GM12878 (cell line): Measurements from ENCODE around the gene DAPK2. TPM values are rescaled to one million over a fixed set of nuclear protein-coding genes. Genes with fewer than 3 reads are reported as not detected.

Experiments
- ATAC-seq: fragments of 200-7000 bp; cut with Tn5 transposase; 3 replicates; pipeline ENCODE4 v1.9.1; 2020; ENCODE audit warnings: mild to moderate bottlenecking, moderate library complexity
- BruUV-seq: library from RNA; stranded (reverse); fragments of 400-500 nt; replicated peaks from 2 replicates; lab custom pipeline; 2021; lab: Mats Ljungman, UMichigan
- CTCF ChIA-PET: fragments of 300-600 bp; sonication (Branson Sonifier 250); formaldehyde crosslinking; extraction: SDS; loops from one replicate; lab custom pipeline; 2021; ENCODE audit warnings: inconsistent platforms; lab: Yijun Ruan, JAX
- POLR2A ChIA-PET: fragments of 350-600 bp; formaldehyde crosslinking; extraction: SDS; loops from one replicate; lab custom pipeline; 2021; ENCODE audit warnings: inconsistent platforms; lab: Charles Lee
- RAD21 ChIA-PET: fragments of 300-600 bp; sonication (Branson Sonifier 250); formaldehyde crosslinking; loops from one replicate; lab custom pipeline; 2023; ENCODE audit warnings: antibody characterized with exemption; ENCODE audit not compliant: unreplicated experiment; lab: Charles Lee
- SMC1A ChIA-PET: fragments of 300-600 bp; sonication (Branson Sonifier 250); formaldehyde crosslinking; loops from one replicate; lab custom pipeline; 2023; ENCODE audit not compliant: unreplicated experiment, uncharacterized antibody; lab: Charles Lee
- DNase-seq: peaks from one replicate; pipeline ENCODE4 v3.0.0-alpha.2; 2011; ENCODE audit warnings: low read depth, low spot score
- FAIRE-seq: peaks from 3 replicates; lab custom pipeline; 2011; peaks lifted over from hg19 to GRCh38; lab: Jason Lieb, UNC
- H2AFZ ChIP-seq: 2 replicates; pipeline ENCODE4 v1.6.0; 2011; ENCODE audit warnings: low read depth, low read length, control low read depth; ENCODE audit not compliant: control insufficient read depth
- H3K27ac ChIP-seq: 2 replicates; pipeline ENCODE4 v1.5.1; 2011; ENCODE audit warnings: control low read depth; ENCODE audit not compliant: control insufficient read depth, insufficient read depth
- H3K27me3 ChIP-seq, 2 experiments: replicated peaks in 1 of 2; 2 replicates each; pipeline versions ENCODE4 v1.6.0 to v1.6.1; 2011; ENCODE audit warnings: low read length in 1 of 2; ENCODE audit not compliant: control insufficient read depth in 2 of 2, insufficient read depth in 2 of 2
- H3K36me3 ChIP-seq, 2 experiments: 2 replicates each; pipeline ENCODE4 v1.5.1; 2011; ENCODE audit warnings: low read length in 1 of 2; ENCODE audit not compliant: control insufficient read depth in 2 of 2, insufficient read depth in 2 of 2
- H3K4me1 ChIP-seq: 2 replicates; pipeline ENCODE4 v1.6.1; 2011; ENCODE audit warnings: mild to moderate bottlenecking, low read length, moderate library complexity, mixed read lengths; ENCODE audit not compliant: control insufficient read depth, insufficient read depth
- H3K4me2 ChIP-seq: 2 replicates; pipeline ENCODE4 v1.6.0; 2011; ENCODE audit warnings: control low read depth; ENCODE audit not compliant: control insufficient read depth, insufficient read depth
- H3K4me3 ChIP-seq: fragments of 200-600 bp; sonication (generic); 2 replicates; pipeline ENCODE4 v1.5.1; 2016
- H3K79me2 ChIP-seq: 2 replicates; pipeline ENCODE4 v1.6.0; 2011; ENCODE audit warnings: low read length; ENCODE audit not compliant: control insufficient read depth, insufficient read depth
- H3K9ac ChIP-seq: 2 replicates; pipeline ENCODE4 v1.8.0; 2011; ENCODE audit warnings: low read length, control low read depth, mixed read lengths; ENCODE audit not compliant: control insufficient read depth, insufficient read depth
- H3K9me3 ChIP-seq: replicated peaks from 3 replicates; pipeline ENCODE4 v1.5.1; 2011; ENCODE audit warnings: mild to moderate bottlenecking, low read length; ENCODE audit not compliant: control insufficient read depth, insufficient read depth
- H4K20me1 ChIP-seq: 2 replicates; pipeline ENCODE4 v1.6.0; 2011; ENCODE audit not compliant: control insufficient read depth, insufficient read depth
- BHLHE40 ChIP-seq, 2 experiments: fragments of 450-650 bp in 1 of 2; IDR thresholded peaks; 2 replicates each; pipeline ENCODE4 v1.6.1; 2011 to 2017; ENCODE audit warnings: low read depth in 2 of 2, borderline replicate concordance in 1 of 2, improper control_type of control experiment in 1 of 2, low read length in 1 of 2, mild to moderate bottlenecking in 1 of 2
- IKZF2 ChIP-seq, 2 experiments: fragments of 450-650 bp; IDR thresholded peaks; 2 replicates each; pipeline ENCODE4 v1.6.1; 2017; ENCODE audit warnings: mild to moderate bottlenecking in 2 of 2, moderate library complexity in 2 of 2
- MYB ChIP-seq: fragments of 150-350 bp; IDR thresholded peaks from 2 replicates; pipeline ENCODE4 v1.6.1; 2014; ENCODE audit warnings: mild to moderate bottlenecking, low read depth, low read length, borderline replicate concordance
- PKNOX1 ChIP-seq: fragments of 450-650 bp; IDR thresholded peaks from 2 replicates; pipeline ENCODE4 v1.6.1; 2016; ENCODE audit warnings: mild to moderate bottlenecking
- RCOR1 ChIP-seq: conservative IDR thresholded peaks from 2 replicates; pipeline ENCODE4 v1.6.1; 2012; ENCODE audit warnings: low read depth, low read length, improper control_type of control experiment
- SKIL ChIP-seq: fragments of 450-650 bp; IDR thresholded peaks from 2 replicates; pipeline ENCODE4 v1.6.1; 2017; ENCODE audit warnings: mild to moderate bottlenecking, low read depth, inconsistent platforms; ENCODE audit not compliant: poor library complexity, severe bottlenecking
- SMAD1 ChIP-seq: fragments of 450-650 bp; IDR thresholded peaks from 2 replicates; pipeline ENCODE4 v1.6.1; 2018; ENCODE audit warnings: mild to moderate bottlenecking, low read depth; ENCODE audit not compliant: partially characterized antibody
- SMC3 ChIP-seq: IDR thresholded peaks from 2 replicates; pipeline ENCODE4 v1.6.1; 2011; ENCODE audit warnings: low read length, improper control_type of control experiment, borderline replicate concordance
- ZNF274 ChIP-seq: IDR thresholded peaks from one replicate; pipeline ENCODE4 v1.8.0; 2011; ENCODE audit not compliant: insufficient read length, insufficient read depth
- ZNF384 ChIP-seq: IDR thresholded peaks from 2 replicates; pipeline ENCODE4 v1.6.1; 2012; ENCODE audit warnings: low read depth, mild to moderate bottlenecking, low read length, improper control_type of control experiment, borderline replicate concordance
- ZNF622 ChIP-seq: fragments of 450-650 bp; IDR thresholded peaks from 2 replicates; pipeline ENCODE4 v1.6.1; 2017; ENCODE audit warnings: mild to moderate bottlenecking, inconsistent platforms
- ZSCAN29 ChIP-seq: fragments of 450-650 bp; IDR thresholded peaks from 2 replicates; pipeline ENCODE4 v1.6.1; 2017; ENCODE audit warnings: mild to moderate bottlenecking, moderate library complexity
- WGBS: methylation state at CpG from one replicate; pipeline ENCODE4 v1.1.6; 2016; ENCODE audit warnings: low lambda C conversion rate; ENCODE audit not compliant: insufficient replicate concordance, insufficient coverage; ENCODE audit errors: missing lambda C conversion rate; 5-methylcytosine and 5-hydroxymethylcytosine counted together
- in situ Hi-C: fragments of 300-500 bp; cut with MboI; formaldehyde crosslinking; loops from 9 replicates; pipeline ENCODE4 v1.14.3; 2018; ENCODE audit warnings: mixed read lengths
- intact Hi-C: fragments of 100-400 bp; cut with micrococcal nuclease; formaldehyde crosslinking; loops from one replicate; pipeline ENCODE4 v1.14.2; 2022; ENCODE audit not compliant: unreplicated experiment
- polyA plus RNA-seq, 11 experiments: library from polyadenylated mRNA; depleted of rRNA in 4 of 11; unstranded in 6 of 11; stranded (reverse) in 5 of 11; fragments of >200 nt; fragmentation: Nextera tagmentation in 4 of 11; fragmentation: Illumina TruSeq in 1 of 11; extraction: Ambion mirVana in 4 of 11; extraction: Trizol in 1 of 11; gene quantifications; 1 replicate in 1 of 11; 2 replicates in 10 of 11; pipeline versions ENCODE4 v1.2.1 to v1.2.3, GENCODE V29; 2011 to 2016; ENCODE audit warnings: inconsistent platforms in 2 of 11, missing spikeins in 2 of 11, low read depth in 1 of 11
- total RNA-seq, 4 experiments: library from RNA; depleted of rRNA in 3 of 4; stranded (reverse); fragments of >200 nt in 3 of 4; fragmentation: Illumina TruSeq in 1 of 4; extraction: Trizol in 1 of 4; gene quantifications; 2 replicates each; pipeline versions ENCODE4 v1.2.1 to v1.2.3, GENCODE V29; 2013 to 2021
- TF ChIP-seq, protein P1 (sequence below): IDR thresholded peaks from 2 replicates; pipeline ENCODE4 v1.6.1; 2012; ENCODE audit warnings: low read depth, low read length, improper control_type of control experiment
- TF ChIP-seq, protein P2 (sequence below): fragments of 450-650 bp; IDR thresholded peaks from 2 replicates; pipeline ENCODE4 v1.6.1; 2017; ENCODE audit warnings: antibody characterized with exemption, mild to moderate bottlenecking, moderate library complexity

Gene DAPK2
- total and polyA plus RNA-seq, 10 of the 15 experiments (the other 5 are each of a cell fraction or from before 2014, with no cell fraction given) = 0.69 to 8.4 (median 4.1) TPM

- Histone ChIP-seq H2AFZ (no peak overlapping the region), H3K4me1 (peaks cover 45% of the 10 kb centered on the region), H3K27ac (no peak overlapping the region), H3K9ac (no peak overlapping the region), H3K4me3 (no peak overlapping the region), H3K36me3 (0 out of 4 replicates have a peak, but pooled peaks cover 0 to 2% of the 10 kb centered on the region in 2 experiments), H3K27me3 (no peaks in the 10 kb centered on the region), H3K4me2 (no peak overlapping the region), H4K20me1 (no peaks in the 10 kb centered on the region), H3K9me3 (no peaks in the 10 kb centered on the region), H3K79me2 (no peaks in the 10 kb centered on the region; the same call in 1 of the 2 replicates)
- in situ Hi-C loops (no loop called here), intact Hi-C loops (no loop called here)
- no peak for ATAC-seq
- ChIA-PET CTCF (interaction anchor here (1.2 kb wide), 1 partner anchor 14 kb away, joined by 4 read pairs; no protein-coding TSS in a partner anchor), RAD21 (no interaction called here), SMC1A (interaction anchor here (0.7 to 1.5 kb wide), 5 partner anchors 8 to 170 kb away, joined by 3 to 4 read pairs (median 3); no protein-coding TSS in a partner anchor), POLR2A (interaction anchor here (0.5 kb wide), 1 partner anchor 350 kb away, joined by 3 read pairs; no protein-coding TSS in a partner anchor)
- DNase-seq = no peak
- BruUV-seq = no TSS peak
- 98% methylated on average over 4 of the region's 4 CpGs for WGBS
- FAIRE-seq = no peak
- TF ChIP-seq SKIL = no peak
- no peak for TF ChIP-seq RCOR1
- no peak for TF ChIP-seq SMAD1
- TF ChIP-seq IKZF2 (IDR thresholded peaks at IDR 0.05) = no peak
- no peak for TF ChIP-seq ZNF384
- no peak for TF ChIP-seq BHLHE40 (IDR thresholded peaks at IDR 0.05; ENCODE audit: borderline replicate concordance in 1 of 2, low read depth in 2 of 2, low read length in 1 of 2)
- TF ChIP-seq ZSCAN29 = no peak
- no peak for TF ChIP-seq SMC3
- TF ChIP-seq ZNF622 = no peak
- TF ChIP-seq, protein P1, sequence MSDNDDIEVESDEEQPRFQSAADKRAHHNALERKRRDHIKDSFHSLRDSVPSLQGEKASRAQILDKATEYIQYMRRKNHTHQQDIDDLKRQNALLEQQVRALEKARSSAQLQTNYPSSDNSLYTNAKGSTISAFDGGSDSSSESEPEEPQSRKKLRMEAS = no peak
- TF ChIP-seq, protein P2, sequence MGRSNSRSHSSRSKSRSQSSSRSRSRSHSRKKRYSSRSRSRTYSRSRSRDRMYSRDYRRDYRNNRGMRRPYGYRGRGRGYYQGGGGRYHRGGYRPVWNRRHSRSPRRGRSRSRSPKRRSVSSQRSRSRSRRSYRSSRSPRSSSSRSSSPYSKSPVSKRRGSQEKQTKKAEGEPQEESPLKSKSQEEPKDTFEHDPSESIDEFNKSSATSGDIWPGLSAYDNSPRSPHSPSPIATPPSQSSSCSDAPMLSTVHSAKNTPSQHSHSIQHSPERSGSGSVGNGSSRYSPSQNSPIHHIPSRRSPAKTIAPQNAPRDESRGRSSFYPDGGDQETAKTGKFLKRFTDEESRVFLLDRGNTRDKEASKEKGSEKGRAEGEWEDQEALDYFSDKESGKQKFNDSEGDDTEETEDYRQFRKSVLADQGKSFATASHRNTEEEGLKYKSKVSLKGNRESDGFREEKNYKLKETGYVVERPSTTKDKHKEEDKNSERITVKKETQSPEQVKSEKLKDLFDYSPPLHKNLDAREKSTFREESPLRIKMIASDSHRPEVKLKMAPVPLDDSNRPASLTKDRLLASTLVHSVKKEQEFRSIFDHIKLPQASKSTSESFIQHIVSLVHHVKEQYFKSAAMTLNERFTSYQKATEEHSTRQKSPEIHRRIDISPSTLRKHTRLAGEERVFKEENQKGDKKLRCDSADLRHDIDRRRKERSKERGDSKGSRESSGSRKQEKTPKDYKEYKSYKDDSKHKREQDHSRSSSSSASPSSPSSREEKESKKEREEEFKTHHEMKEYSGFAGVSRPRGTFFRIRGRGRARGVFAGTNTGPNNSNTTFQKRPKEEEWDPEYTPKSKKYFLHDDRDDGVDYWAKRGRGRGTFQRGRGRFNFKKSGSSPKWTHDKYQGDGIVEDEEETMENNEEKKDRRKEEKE = no peak
- no peak for TF ChIP-seq ZNF274
- no peak for TF ChIP-seq MYB
- no peak for TF ChIP-seq PKNOX1
Measured at GRCh38 chr15:63996794-63997357, 49.4 kb downstream of the DAPK2 start.
